Measurements from ENCODE around the gene CHST14. TPM values are rescaled to one million over a fixed set of nuclear protein-coding genes. Genes with fewer than 3 reads are reported as not detected.
A peak's percentile ranks its signal among the peaks of the same experiment; 100 is the strongest.

The CHST14 gene
- total and polyA plus RNA-seq, 2 of the 8 experiments (the other 6 are each of a cell fraction or from before 2014, with no cell fraction given), result 13.4 to 20.3 TPM

GRCh38 chr15:40471808-40472150, 995 bp downstream of the CHST14 start:
- Histone ChIP-seq H2AFZ (ENCODE audit: low read length) (no peak overlapping the region; the same call in 1 of the 2 replicates), H4K20me1 (replicated peaks in 1 of 2; ENCODE audit: control insufficient read depth in 1 of 2, insufficient read depth in 2 of 2, low read length in 2 of 2) (peaks cover 0 to 8% of the 10 kb centered on the region in 2 experiments), H2AK5ac (ENCODE audit: low read depth, low read length) (peak overlapping the region; percentile 75; the same call in 1 of the 2 replicates), H3K36me3 (ENCODE audit: control insufficient read depth in 2 of 4, insufficient read depth in 4 of 4, low read length in 3 of 4) (peaks cover 0 to 4% (median 2%) of the 10 kb centered on the region in 4 experiments; a peak in 5 of 8 replicates), H3K4ac (replicated peaks; ENCODE audit: insufficient read length, low read depth, low read length) (peak overlapping the region; percentile 91), H2BK12ac (ENCODE audit: low read depth, low read length) (peak overlapping the region; percentile 84; the same call in 1 of the 2 replicates), H3K14ac (ENCODE audit: insufficient read length) (no peak overlapping the region), H3K4me1 (replicated peaks in 1 of 4; ENCODE audit: control insufficient read depth in 3 of 4, insufficient read depth in 4 of 4, low read length in 3 of 4) (peaks cover 0 to 17% (median 10%) of the 10 kb centered on the region in 4 experiments; a peak in 6 of 7 replicates), H3K56ac (replicated peaks; ENCODE audit: insufficient read length, low read depth, low read length) (no peak overlapping the region), H2BK120ac (replicated peaks; ENCODE audit: low read depth, low read length) (no peak overlapping the region), H4K5ac (ENCODE audit: insufficient read length, low read depth, low read length) (no peak overlapping the region), H3K27ac (ENCODE audit: low read depth, low read length) (no peak overlapping the region), H3K79me1 (ENCODE audit: low read depth, low read length) (peaks cover 5% of the 10 kb centered on the region; the same call in 1 of the 2 replicates), H3K9ac (replicated peaks in 1 of 4; ENCODE audit: extremely low read depth in 1 of 4, low read depth in 3 of 4, low read length in 3 of 4) (peak overlapping the region in 3 of 4 experiments; percentile 27 to 65 (median 56); a peak in 6 of 7 replicates), H3K23ac (ENCODE audit: insufficient read length) (no peak overlapping the region), H4K91ac (replicated peaks; ENCODE audit: insufficient read length, low read length) (peak overlapping the region; percentile 45), H3K4me2 (ENCODE audit: insufficient read depth in 1 of 2, low read depth in 2 of 2, low read length in 2 of 2) (peak overlapping the region; percentile 87 to 91), H2BK20ac (ENCODE audit: low read length) (no peak overlapping the region), H4K8ac (ENCODE audit: extremely low read depth, insufficient read depth, low read length) (no peak overlapping the region), H3K79me2 (ENCODE audit: control insufficient read depth in 1 of 2, insufficient read depth in 2 of 2, low read length in 2 of 2) (no peaks in the 10 kb centered on the region), H3K18ac (ENCODE audit: extremely low read depth, low read length) (peak overlapping the region; percentile 55), H3K4me3 (ENCODE audit: extremely low read depth in 1 of 4, insufficient read depth in 2 of 4, low read depth in 3 of 4, low read length in 4 of 4) (peak overlapping the region; percentile 68 to 87 (median 71)), H2BK15ac (ENCODE audit: low read length) (peak overlapping the region; percentile 88; the same call in 1 of the 2 replicates), H3K27me3 (replicated peaks in 1 of 4; ENCODE audit: control insufficient read depth in 3 of 4, extremely low read depth in 1 of 4, insufficient read depth in 3 of 4, low read length in 3 of 4) (peaks cover 0 to 3% (median 0%) of the 10 kb centered on the region in 4 experiments; a peak in 1 of 7 replicates), H3K9me3 (ENCODE audit: insufficient read depth in 2 of 2, low read depth in 1 of 2, low read length in 1 of 2) (no peaks in the 10 kb centered on the region), H2BK5ac (ENCODE audit: low read depth, low read length) (peak overlapping the region; percentile 78; the same call in 1 of the 2 replicates), H3K23me2 (ENCODE audit: low read depth, low read length) (peaks cover 16% of the 10 kb centered on the region)
- DNase-seq (ENCODE audit: low read depth in 1 of 2, low spot score in 2 of 2), result peak in 1 of 2 experiments; percentile 29
- WGBS, 2 experiments (ENCODE audit: extremely low coverage in 1 of 2, insufficient coverage in 1 of 2, insufficient read length in 1 of 2, insufficient replicate concordance in 2 of 2, low coverage in 1 of 2, low lambda C conversion rate in 2 of 2, missing lambda C conversion rate in 1 of 2), result 15% methylated on average over 16 of the region's 16 CpGs; no CpG with 5 or more reads in 1 of the 2 experiments
- CTCF ChIA-PET (ENCODE audit: partially characterized antibody), result interaction anchor here (1.1 kb wide), 1 partner anchor 33 kb away, joined by 3 read pairs; no protein-coding TSS in a partner anchor
- POLR2A ChIA-PET (ENCODE audit: partially characterized antibody), result no interaction called here
- no peak for FAIRE-seq
- TF ChIP-seq KDM4A (IDR thresholded peaks at IDR 0.05; ENCODE audit: low read depth, low read length, severe bottlenecking), result no peak
- TF ChIP-seq FOSL1 (IDR thresholded peaks at IDR 0.05; ENCODE audit: insufficient read depth, low read depth, low read length), result no peak
- no peak for TF ChIP-seq EP300 (IDR thresholded peaks at IDR 0.05; ENCODE audit: borderline replicate concordance in 1 of 2, low read depth in 2 of 2, low read length in 2 of 2)
- TF ChIP-seq SAP30 (IDR thresholded peaks at IDR 0.05; ENCODE audit: insufficient read depth, insufficient replicate concordance, low read length), result peak; percentile 29
- TF ChIP-seq SP1 (IDR thresholded peaks at IDR 0.05; ENCODE audit: low read depth, low read length), result no peak
- no peak for TF ChIP-seq SIX5 (IDR thresholded peaks at IDR 0.05; ENCODE audit: low read depth, low read length)
- TF ChIP-seq TEAD4 (IDR thresholded peaks at IDR 0.05; ENCODE audit: low read depth, low read length), result peak; percentile 91
- TF ChIP-seq BACH1 (IDR thresholded peaks at IDR 0.05; ENCODE audit: low read length), result no peak
- no peak for TF ChIP-seq EGR1 (IDR thresholded peaks at IDR 0.05; ENCODE audit: borderline replicate concordance, low read depth, low read length)
- TF ChIP-seq CREB1 (IDR thresholded peaks at IDR 0.05), result no peak
- TF ChIP-seq ZNF274 (IDR thresholded peaks at IDR 0.05; ENCODE audit: borderline replicate concordance, extremely low read depth, low read length), result no peak
